KMS-11 (cell line): ENCODE measurements around the gene RPL27A.

ENCODE experiments used
- H2AFZ ChIP-seq: fragments of 200-600 bp; sonication (generic); 2 replicates; pipeline ENCODE4 v1.6.1; 2016; ENCODE audit warnings: antibody characterized with exemption, mixed run types, low read depth
- H3K27ac ChIP-seq: fragments of 200-600 bp; sonication (generic); 2 replicates; pipeline ENCODE4 v1.6.1; 2016; ENCODE audit warnings: mild to moderate bottlenecking, mixed run types
- H3K27me3 ChIP-seq: fragments of 200-600 bp; sonication (generic); 2 replicates; pipeline ENCODE4 v1.6.1; 2017; ENCODE audit warnings: mild to moderate bottlenecking, low read depth, mixed run types, moderate library complexity; ENCODE audit not compliant: insufficient read depth
- H3K36me3 ChIP-seq: fragments of 200-600 bp; sonication (generic); 2 replicates; pipeline ENCODE4 v1.6.1; 2017; ENCODE audit warnings: mild to moderate bottlenecking, mixed run types; ENCODE audit not compliant: insufficient read depth
- H3K4me1 ChIP-seq: fragments of 200-600 bp; sonication (generic); 2 replicates; pipeline ENCODE4 v1.6.1; 2016; ENCODE audit warnings: mild to moderate bottlenecking, low read depth, mixed run types; ENCODE audit not compliant: poor library complexity, severe bottlenecking
- H3K4me2 ChIP-seq: fragments of 200-600 bp; sonication (generic); 2 replicates; pipeline ENCODE4 v1.7.0; 2016; ENCODE audit warnings: mild to moderate bottlenecking, mixed run types
- H3K4me3 ChIP-seq: fragments of 200-600 bp; sonication (generic); IDR thresholded peaks from 2 replicates; pipeline ENCODE4 v1.6.1; 2017; ENCODE audit warnings: low read depth, low read length, mixed read lengths; ENCODE audit not compliant: insufficient read depth
- H3K79me2 ChIP-seq: fragments of 200-600 bp; sonication (generic); 2 replicates; pipeline ENCODE4 v1.6.1; 2016; ENCODE audit warnings: low read depth, mixed run types; ENCODE audit not compliant: insufficient read depth
- H3K9ac ChIP-seq: fragments of 200-600 bp; sonication (generic); 2 replicates; pipeline ENCODE4 v1.6.1; 2016; ENCODE audit warnings: mild to moderate bottlenecking, mixed run types
- H4K20me1 ChIP-seq: fragments of 200-600 bp; sonication (generic); 2 replicates; pipeline ENCODE4 v1.6.1; 2016; ENCODE audit warnings: mild to moderate bottlenecking, mixed run types; ENCODE audit not compliant: insufficient read depth
- TF ChIP-seq, protein P1 (sequence below): fragments of 200-600 bp; sonication (generic); conservative IDR thresholded peaks from 2 replicates; pipeline ENCODE4 v1.6.1; 2017; ENCODE audit warnings: low read depth, mild to moderate bottlenecking, antibody characterized with exemption, low read length, moderate library complexity, mixed read lengths

Gene RPL27A

DNA sequence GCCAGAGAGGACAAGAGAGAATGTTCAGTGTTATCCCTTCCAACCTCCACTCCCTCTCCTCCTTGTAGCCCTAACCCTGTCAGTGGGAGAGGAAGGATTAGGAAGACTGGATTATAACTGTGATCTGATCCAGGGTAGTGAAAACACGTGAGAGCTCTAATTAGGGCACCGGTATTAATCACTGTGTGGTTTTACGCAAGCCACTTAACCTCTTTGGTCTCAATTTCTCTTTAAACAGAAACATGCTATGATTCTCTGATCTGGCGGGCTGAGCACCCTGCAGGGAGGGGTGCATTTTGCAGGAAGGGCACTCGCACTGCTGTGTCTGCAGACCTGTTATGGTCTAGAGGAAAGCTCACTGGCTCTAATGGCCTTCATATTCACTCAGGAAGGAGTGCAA is 11.5 kb downstream of the RPL27A start:
- H3K36me3 ChIP-seq, result no peaks in the 10 kb centered on the region
- H3K4me1 ChIP-seq, result peaks cover 40% of the 10 kb centered on the region
- no peak overlapping the region for H3K27ac ChIP-seq
- no peaks in the 10 kb centered on the region for H4K20me1 ChIP-seq
- TF ChIP-seq, protein P1, sequence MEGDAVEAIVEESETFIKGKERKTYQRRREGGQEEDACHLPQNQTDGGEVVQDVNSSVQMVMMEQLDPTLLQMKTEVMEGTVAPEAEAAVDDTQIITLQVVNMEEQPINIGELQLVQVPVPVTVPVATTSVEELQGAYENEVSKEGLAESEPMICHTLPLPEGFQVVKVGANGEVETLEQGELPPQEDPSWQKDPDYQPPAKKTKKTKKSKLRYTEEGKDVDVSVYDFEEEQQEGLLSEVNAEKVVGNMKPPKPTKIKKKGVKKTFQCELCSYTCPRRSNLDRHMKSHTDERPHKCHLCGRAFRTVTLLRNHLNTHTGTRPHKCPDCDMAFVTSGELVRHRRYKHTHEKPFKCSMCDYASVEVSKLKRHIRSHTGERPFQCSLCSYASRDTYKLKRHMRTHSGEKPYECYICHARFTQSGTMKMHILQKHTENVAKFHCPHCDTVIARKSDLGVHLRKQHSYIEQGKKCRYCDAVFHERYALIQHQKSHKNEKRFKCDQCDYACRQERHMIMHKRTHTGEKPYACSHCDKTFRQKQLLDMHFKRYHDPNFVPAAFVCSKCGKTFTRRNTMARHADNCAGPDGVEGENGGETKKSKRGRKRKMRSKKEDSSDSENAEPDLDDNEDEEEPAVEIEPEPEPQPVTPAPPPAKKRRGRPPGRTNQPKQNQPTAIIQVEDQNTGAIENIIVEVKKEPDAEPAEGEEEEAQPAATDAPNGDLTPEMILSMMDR, result no peak
- H2AFZ ChIP-seq, result no peak overlapping the region
- no peak overlapping the region for H3K4me2 ChIP-seq
- no peaks in the 10 kb centered on the region; the same call in 1 of the 2 replicates for H3K79me2 ChIP-seq
- no peak overlapping the region for H3K9ac ChIP-seq
- no peaks in the 10 kb centered on the region for H3K27me3 ChIP-seq
- no peak overlapping the region for H3K4me3 ChIP-seq

DNA sequence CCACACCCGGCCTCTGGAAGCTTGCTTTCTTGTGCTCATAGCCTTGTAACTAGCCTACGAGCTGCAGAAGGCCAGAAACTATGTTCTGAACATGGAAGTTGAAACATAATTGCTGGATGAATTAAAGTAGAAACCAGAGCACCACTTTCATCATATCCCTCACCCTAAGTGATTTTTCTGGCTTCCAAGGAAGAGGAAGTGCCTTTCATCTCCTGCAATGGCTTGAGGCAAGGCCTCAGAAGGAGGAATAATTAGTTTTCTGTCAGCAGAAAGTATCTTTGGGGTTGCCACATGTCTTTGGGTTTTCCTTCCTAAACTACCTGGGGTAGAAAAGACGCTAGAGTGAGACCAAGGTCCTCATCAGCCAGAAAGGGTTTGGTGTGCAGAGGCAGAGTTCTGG is 14.5 kb downstream of the RPL27A start:
- TF ChIP-seq, protein P1, result no peak
- Histone ChIP-seq H3K36me3 (no peaks in the 10 kb centered on the region), H3K4me2 (no peak overlapping the region), H3K4me1 (peaks cover 30% of the 10 kb centered on the region), H3K27ac (no peak overlapping the region), H4K20me1 (no peaks in the 10 kb centered on the region), H3K9ac (no peak overlapping the region), H3K79me2 (no peaks in the 10 kb centered on the region), H2AFZ (no peak overlapping the region), H3K27me3 (no peaks in the 10 kb centered on the region), H3K4me3 (no peak overlapping the region)

DNA sequence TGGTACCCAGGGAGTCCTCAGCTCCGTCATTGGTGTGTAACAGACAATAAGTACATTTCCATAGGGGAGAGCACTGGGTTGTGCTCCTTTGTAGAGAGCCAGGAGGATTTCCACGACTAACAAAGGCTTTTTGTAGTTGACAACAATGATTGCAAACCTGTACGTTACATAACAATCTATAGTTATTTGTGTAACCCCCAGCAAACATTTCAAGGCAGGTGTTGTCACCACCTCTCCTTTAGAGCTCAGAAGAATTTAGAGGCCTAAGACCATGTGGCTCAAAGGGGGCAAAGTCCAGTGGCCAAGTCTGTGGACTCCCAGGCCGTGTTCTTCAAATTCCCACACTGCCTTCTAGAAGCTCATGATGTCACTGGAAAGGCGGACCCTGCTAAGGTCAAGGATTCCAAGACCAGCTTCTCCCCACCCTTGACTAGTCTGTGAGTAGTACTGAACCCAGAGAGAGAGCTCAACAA is 15.8 kb downstream of the RPL27A start:
- H4K20me1 ChIP-seq, result no peaks in the 10 kb centered on the region
- no peaks in the 10 kb centered on the region for H3K27me3 ChIP-seq
- H3K36me3 ChIP-seq, result no peaks in the 10 kb centered on the region
- H3K4me2 ChIP-seq, result no peak overlapping the region
- no peak overlapping the region for H3K9ac ChIP-seq
- H2AFZ ChIP-seq, result no peak overlapping the region
- TF ChIP-seq, protein P1, result no peak
- no peaks in the 10 kb centered on the region for H3K79me2 ChIP-seq
- H3K4me1 ChIP-seq, result peaks cover 30% of the 10 kb centered on the region
- no peak overlapping the region for H3K27ac ChIP-seq
- H3K4me3 ChIP-seq, result no peak overlapping the region

DNA sequence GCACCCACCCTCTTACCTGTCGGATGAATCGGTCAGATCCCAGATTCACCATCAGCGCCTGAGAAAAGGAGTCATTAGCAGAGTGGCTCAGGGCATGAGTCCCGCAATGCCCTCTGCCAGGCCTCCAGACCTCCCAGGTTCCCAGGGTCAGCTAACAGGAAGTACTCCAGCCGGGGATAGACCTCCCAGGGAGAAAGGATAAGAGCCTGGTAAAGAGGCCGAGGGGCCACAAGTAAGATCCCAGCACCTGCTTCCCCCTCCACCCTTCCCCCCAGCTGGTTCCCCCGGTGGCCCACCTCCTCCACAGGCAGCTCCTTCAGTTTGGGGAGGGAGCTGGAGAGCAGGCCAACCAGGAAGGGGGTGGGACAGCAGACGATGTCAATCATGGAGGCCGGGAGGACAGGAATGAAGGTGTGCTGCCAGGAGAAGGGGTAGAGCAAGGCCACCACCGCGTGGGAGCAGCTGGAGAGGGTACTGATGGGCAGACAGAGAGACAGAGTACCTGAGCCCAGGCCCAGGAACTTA is 16.4 kb downstream of the RPL27A start:
- peaks cover 27% of the 10 kb centered on the region for H3K4me1 ChIP-seq
- H3K79me2 ChIP-seq, result no peaks in the 10 kb centered on the region

More for the DNA sequence above, 16.4 kb downstream of the RPL27A start:
- H4K20me1 ChIP-seq, result no peaks in the 10 kb centered on the region
- no peak overlapping the region for H3K9ac ChIP-seq
- H3K27ac ChIP-seq, result no peak overlapping the region
- no peaks in the 10 kb centered on the region for H3K27me3 ChIP-seq
- H2AFZ ChIP-seq, result no peak overlapping the region
- TF ChIP-seq, protein P1, result no peak
- H3K4me3 ChIP-seq, result no peak overlapping the region
- no peaks in the 10 kb centered on the region for H3K36me3 ChIP-seq
- H3K4me2 ChIP-seq, result no peak overlapping the region
